Spleen (tissue), 11 donors: ENCODE data around the gene CCDC197. TPM values are rescaled to one million over a fixed set of nuclear protein-coding genes. Genes with fewer than 3 reads are reported as not detected.

Experiments used
- DNase-seq: peaks from one replicate; pipeline ENCODE4 v3.0.0-alpha.2; 2020
- H3K27ac ChIP-seq, 8 donors: fragments of 200-600 bp; sonication (generic) in 7 of 8; 1 replicate in 4 of 8; 2 replicates in 4 of 8; pipeline versions ENCODE4 v1.5.0 to v1.8.0; 2016 to 2021; ENCODE audit warnings: inconsistent platforms in 4 of 8, mild to moderate bottlenecking in 4 of 8, moderate library complexity in 1 of 8
- H3K27me3 ChIP-seq, 7 donors: fragments of 200-600 bp; sonication (generic) in 6 of 7; replicated peaks in 1 of 7; 1 replicate in 4 of 7; 2 replicates in 3 of 7; pipeline versions ENCODE4 v1.5.0 to v1.8.0; 2016 to 2021; ENCODE audit warnings: inconsistent platforms in 3 of 7, mild to moderate bottlenecking in 1 of 7
- H3K36me3 ChIP-seq, 6 donors: fragments of 200-600 bp; sonication (generic) in 5 of 6; 1 replicate in 4 of 6; 2 replicates in 2 of 6; pipeline versions ENCODE4 v1.5.0 to v1.8.0; 2016 to 2021; ENCODE audit warnings: inconsistent platforms in 2 of 6
- H3K4me1 ChIP-seq, 6 donors: fragments of 200-600 bp; sonication (generic) in 5 of 6; 1 replicate in 3 of 6; 2 replicates in 3 of 6; pipeline versions ENCODE4 v1.5.0 to v1.8.0; 2016 to 2021; ENCODE audit warnings: inconsistent platforms in 3 of 6
- H3K4me3 ChIP-seq, 8 donors: fragments of 200-600 bp; sonication (generic) in 7 of 8; 1 replicate in 4 of 8; 2 replicates in 4 of 8; pipeline versions ENCODE4 v1.5.0 to v1.8.0; 2016 to 2021; ENCODE audit warnings: inconsistent platforms in 4 of 8, mild to moderate bottlenecking in 4 of 8, moderate library complexity in 2 of 8
- H3K9me3 ChIP-seq, 8 donors: fragments of 200-600 bp; sonication (generic) in 7 of 8; 1 replicate in 4 of 8; 2 replicates in 4 of 8; pipeline versions ENCODE4 v1.5.0 to v1.8.0; 2016 to 2021; ENCODE audit warnings: inconsistent platforms in 4 of 8
- CTCF ChIP-seq, 11 experiments: fragments of 200-600 bp in 7 of 11; fragments of 450-650 bp in 4 of 11; sonication (generic) in 4 of 11; IDR thresholded peaks in 8 of 11; conservative IDR thresholded peaks in 3 of 11; 1 replicate in 7 of 11; 2 replicates in 4 of 11; pipeline versions ENCODE4 v1.4.0 to v1.8.0; 2016 to 2021; ENCODE audit warnings: antibody characterized with exemption in 11 of 11, inconsistent platforms in 4 of 11, mild to moderate bottlenecking in 1 of 11
- POLR2A ChIP-seq, 3 donors: fragments of 450-650 bp; IDR thresholded peaks; one replicate each; pipeline ENCODE4 v1.5.1; 2017; ENCODE audit warnings: antibody characterized with exemption in 3 of 3, mild to moderate bottlenecking in 1 of 3
- POLR2AphosphoS5 ChIP-seq, 3 donors: sonication (generic); formaldehyde crosslinking; IDR thresholded peaks; one replicate each; pipeline ENCODE4 v1.5.1; 2017; ENCODE audit warnings: antibody characterized with exemption in 3 of 3
- WGBS, 5 donors: extraction: QIAGEN DNeasy Blood & Tissue Kit in 3 of 5; methylation state at CpG; one replicate each; pipeline versions ENCODE4 v1.1.5 to v1.1.7; 2013 to 2018; 5-methylcytosine and 5-hydroxymethylcytosine counted together
- intact Hi-C: fragments of 100-400 bp; cut with DNase I; formaldehyde crosslinking; loops from one replicate; pipeline ENCODE4 v1.15.0; 2023; ENCODE audit warnings: low total_unique reads
- polyA plus RNA-seq, 3 donors: library from polyadenylated mRNA; stranded (reverse); fragments of 200-250 nt; gene quantifications; one replicate each; pipeline ENCODE4 v1.2.1, GENCODE V29; 2013
- total RNA-seq, 7 donors: library from RNA; depleted of rRNA in 3 of 7; stranded (reverse); fragments of >200 nt in 3 of 7; fragmentation: NEBNext Ultra II Directional in 4 of 7; extraction: Animal tissue kit (Norgen Biotek cat#: 25700) in 4 of 7; gene quantifications; one replicate each; pipeline versions ENCODE4 v1.1.0 to v1.2.1, GENCODE V29; 2016 to 2021
- donor health status: healthy with polysubstance abuse.
- donor health status: DM: no; HTN: no; CAD: no; lungs with moderate emphysema.
- donor health status: DM: no; HTN: no; CAD: no.
- donor health status: Bipolar disorder and iron deficiency.
- donor health status: healthy.
- donor health status: DM: no; HTN: no; CAD: no.
- donor health status: DM: yes; HTN: yes; CAD: no.

The CCDC197 gene
- total and polyA plus RNA-seq, 10 donors, result not detected

GRCh38 chr14:94001501-94002396, 4.6 kb downstream of the CCDC197 start:
- peak; percentile 89 for DNase-seq

GRCh38 chr14:94003397-94003796, 6.3 kb downstream of the CCDC197 start:
- 66 to 100% (median 85%) methylated on average over 4 of the region's 4 CpGs for WGBS, 5 donors

More at GRCh38 chr14:94001501-94002396, 4.6 kb downstream of the CCDC197 start:
- peaks cover 0 to 67% (median 11%) of the 10 kb centered on the region in 7 donors for H3K27me3 ChIP-seq
- TF ChIP-seq POLR2A (IDR thresholded peaks at IDR 0.05) (no peak), CTCF (IDR thresholded peaks at IDR 0.05 in 8 of 11, conservative IDR thresholded peaks at IDR 0.05 in 3 of 11) (peak; percentile 89 to 96 (median 94)), POLR2AphosphoS5 (IDR thresholded peaks at IDR 0.05) (peak in 2 of 3 donors; percentile 13 to 17)
- no peaks in the 10 kb centered on the region for H3K36me3 ChIP-seq
- H3K4me3 ChIP-seq, result peak overlapping the region in 1 of 8 donors; percentile 17
- H3K4me1 ChIP-seq, result peaks cover 0 to 11% (median 8%) of the 10 kb centered on the region in 6 donors
- intact Hi-C loops, result loop anchor here (2.0 kb wide), 1 partner anchor 63 kb away; no protein-coding TSS in a partner anchor
- WGBS, 5 donors, result 36 to 47% (median 40%) methylated on average over 22 to 26 of the region's 26 CpGs
- no peak overlapping the region for H3K27ac ChIP-seq
- H3K9me3 ChIP-seq, result no peaks in the 10 kb centered on the region

GRCh38 chr14:94004015-94004414, 6.9 kb downstream of the CCDC197 start:
- Histone ChIP-seq H3K9me3 (no peaks in the 10 kb centered on the region), H3K36me3 (no peaks in the 10 kb centered on the region), H3K4me3 (no peak overlapping the region), H3K27me3 (peaks cover 0 to 55% (median 8%) of the 10 kb centered on the region in 7 donors), H3K4me1 (peaks cover 0 to 11% (median 8%) of the 10 kb centered on the region in 6 donors), H3K27ac (no peak overlapping the region)
- WGBS, 5 donors, result 75 to 82% (median 78%) methylated on average over 8 of the region's 8 CpGs
- TF ChIP-seq POLR2AphosphoS5 (IDR thresholded peaks at IDR 0.05) (no peak), CTCF (IDR thresholded peaks at IDR 0.05 in 8 of 11, conservative IDR thresholded peaks at IDR 0.05 in 3 of 11) (no peak), POLR2A (IDR thresholded peaks at IDR 0.05) (no peak)
- intact Hi-C loops, result no loop called here
- no peak for DNase-seq

More at GRCh38 chr14:94003397-94003796, 6.3 kb downstream of the CCDC197 start:
- Histone ChIP-seq H3K4me1 (peaks cover 0 to 11% (median 8%) of the 10 kb centered on the region in 6 donors), H3K36me3 (no peaks in the 10 kb centered on the region), H3K9me3 (no peaks in the 10 kb centered on the region), H3K27me3 (peaks cover 0 to 54% (median 8%) of the 10 kb centered on the region in 7 donors), H3K4me3 (no peak overlapping the region), H3K27ac (no peak overlapping the region)
- intact Hi-C loops, result no loop called here
- DNase-seq, result no peak
- no peak for TF ChIP-seq POLR2A (IDR thresholded peaks at IDR 0.05)
- no peak for TF ChIP-seq POLR2AphosphoS5 (IDR thresholded peaks at IDR 0.05)
- TF ChIP-seq CTCF (IDR thresholded peaks at IDR 0.05 in 8 of 11, conservative IDR thresholded peaks at IDR 0.05 in 3 of 11), result no peak
